IPS-20b (cell line): ENCODE results near the gene PRRC2B.

Experiments
- H3K27ac ChIP-seq: one replicate; pipeline ENCODE4 v1.5.1; 2013; ENCODE audit warnings: low read length
- H3K27me3 ChIP-seq: 2 replicates; pipeline ENCODE4 v1.6.1; 2013; ENCODE audit warnings: mild to moderate bottlenecking, low read length, inconsistent platforms; ENCODE audit not compliant: insufficient read depth
- H3K36me3 ChIP-seq: 2 replicates; pipeline ENCODE4 v1.6.1; 2013; ENCODE audit warnings: low read depth, mild to moderate bottlenecking, inconsistent platforms, low read length, moderate library complexity; ENCODE audit not compliant: insufficient read depth
- H3K4me1 ChIP-seq: 2 replicates; pipeline ENCODE4 v1.6.1; 2013; ENCODE audit warnings: mild to moderate bottlenecking, control low read depth, inconsistent platforms, low read length, moderate library complexity; ENCODE audit not compliant: insufficient read depth
- H3K4me3 ChIP-seq: 2 replicates; pipeline ENCODE4 v1.5.1; 2013; ENCODE audit warnings: mild to moderate bottlenecking, low read length, inconsistent platforms
- H3K9ac ChIP-seq: 2 replicates; pipeline ENCODE4 v1.6.1; 2013; ENCODE audit warnings: low read depth, mild to moderate bottlenecking, inconsistent platforms, low read length, moderate library complexity
- H3K9me3 ChIP-seq: 2 replicates; pipeline ENCODE4 v1.6.1; 2013; ENCODE audit warnings: mild to moderate bottlenecking, low read depth, low read length, inconsistent platforms; ENCODE audit not compliant: insufficient read depth

The PRRC2B gene

DNA sequence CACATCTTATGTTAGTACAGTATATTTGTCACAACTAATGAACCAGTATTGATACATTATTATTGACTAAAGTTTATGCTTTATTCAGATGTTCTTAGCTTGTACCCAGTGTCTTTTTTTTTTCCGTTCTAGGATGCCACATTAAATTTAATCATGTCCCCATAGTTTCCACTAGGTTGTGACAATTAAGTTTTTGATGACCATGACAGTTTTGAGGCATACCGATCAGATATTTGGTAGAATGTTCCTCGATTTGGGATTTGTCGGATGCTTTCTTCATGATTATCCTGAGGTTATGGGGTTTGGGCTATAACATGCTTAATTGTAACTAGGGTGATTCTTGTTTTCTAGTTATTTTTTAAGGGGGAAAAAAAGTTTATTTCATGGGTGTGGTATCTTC, 22.6 kb downstream of the PRRC2B start:
- Histone ChIP-seq H3K9ac (no peak overlapping the region), H3K27ac (no peak overlapping the region), H3K27me3 (no peaks in the 10 kb centered on the region), H3K36me3 (peaks cover 40% of the 10 kb centered on the region), H3K4me1 (peaks cover 46% of the 10 kb centered on the region), H3K4me3 (no peak overlapping the region), H3K9me3 (no peaks in the 10 kb centered on the region)

DNA sequence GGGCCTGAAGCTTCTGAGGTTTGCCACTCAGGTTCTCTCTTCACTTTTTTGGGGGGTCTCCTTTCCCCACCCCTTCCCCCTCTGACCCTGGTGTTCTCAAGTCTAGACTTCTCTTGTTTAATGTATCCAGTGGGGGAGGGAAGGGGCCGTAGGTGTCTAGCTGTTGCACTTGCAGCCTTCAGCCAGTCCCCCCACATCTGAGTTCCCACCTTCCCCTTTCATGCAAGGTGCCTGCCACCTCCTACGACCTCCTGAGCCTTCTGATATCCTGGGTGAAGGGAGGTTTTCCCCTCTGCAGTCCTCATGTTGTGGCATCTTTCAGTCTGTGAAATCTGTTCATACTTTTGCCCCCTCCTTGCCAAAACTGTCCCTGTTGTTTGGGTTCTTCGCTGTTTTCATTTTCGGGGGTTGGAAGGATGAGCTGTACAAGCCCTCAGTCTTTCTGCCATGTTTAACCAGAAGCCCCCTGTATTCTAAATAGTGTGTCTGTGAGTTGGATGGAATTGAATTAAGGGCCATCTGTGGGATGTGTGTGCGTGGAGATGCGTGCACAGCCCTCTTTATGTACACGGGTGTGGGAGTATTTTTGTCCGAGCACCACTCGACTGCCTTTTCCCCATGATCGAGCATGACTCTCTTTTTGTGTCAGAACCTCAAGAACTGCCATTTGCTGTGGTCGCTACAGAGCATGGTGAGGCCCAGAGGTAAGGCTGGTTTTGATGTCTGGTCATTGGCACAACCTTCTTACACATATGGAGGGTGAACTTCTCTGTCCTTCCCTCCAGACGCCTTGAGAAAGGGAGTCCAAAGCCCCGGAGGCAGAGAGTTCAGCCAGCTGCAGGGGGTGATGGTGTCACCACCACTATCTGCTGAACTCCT, 23.6 kb downstream of the PRRC2B start:
- Histone ChIP-seq H3K4me1 (peaks cover 49% of the 10 kb centered on the region), H3K4me3 (no peak overlapping the region)

DNA sequence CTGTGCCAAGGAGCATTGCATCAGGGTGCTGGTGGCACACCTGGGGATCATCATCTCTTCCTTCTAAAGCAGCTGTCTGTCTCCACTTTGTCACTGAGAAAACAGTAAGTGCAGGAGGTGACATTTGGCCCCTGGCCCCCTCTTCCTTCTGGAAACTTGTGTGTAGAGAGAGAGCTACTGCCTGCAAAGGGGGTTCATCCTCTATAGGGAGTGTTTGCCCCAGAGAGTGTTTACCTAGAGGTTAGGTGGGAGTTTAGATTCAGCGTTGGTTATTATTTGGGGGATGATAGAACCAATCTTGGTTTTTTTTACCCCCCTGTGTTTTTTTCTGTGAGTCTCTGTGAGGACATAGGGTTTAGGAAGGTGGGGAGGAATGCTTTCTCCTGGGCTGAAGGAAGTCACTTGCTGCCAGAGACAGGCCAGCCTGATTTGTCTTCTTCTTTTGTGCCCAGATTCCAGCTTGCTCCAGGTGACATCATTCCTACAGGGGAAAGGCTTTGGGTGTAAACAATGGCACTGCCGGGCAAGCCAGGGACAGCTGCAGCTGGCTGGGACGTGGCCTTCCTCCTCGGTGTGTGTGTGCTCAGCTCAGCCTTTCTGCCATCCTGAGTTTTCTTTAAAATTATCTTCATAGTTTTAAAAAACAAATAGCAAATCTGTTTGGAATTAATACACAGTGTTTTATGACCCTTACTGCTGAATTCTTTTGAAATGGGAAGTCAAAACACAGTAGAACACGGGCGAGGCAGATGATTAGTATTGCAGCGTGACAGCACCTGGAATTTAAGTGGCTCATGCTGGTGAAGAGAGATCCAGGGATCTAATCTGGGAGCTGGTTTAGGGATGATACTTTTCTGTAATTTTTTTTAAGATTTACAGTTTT, 24.5 kb downstream of the PRRC2B start:
- Histone ChIP-seq H3K4me1 (peaks cover 57% of the 10 kb centered on the region), H3K9ac (no peak overlapping the region; the same call in 1 of the 2 replicates), H3K9me3 (no peaks in the 10 kb centered on the region), H3K4me3 (no peak overlapping the region), H3K27ac (no peak overlapping the region), H3K27me3 (no peaks in the 10 kb centered on the region), H3K36me3 (peaks cover 36% of the 10 kb centered on the region)

More for the DNA sequence above, 23.6 kb downstream of the PRRC2B start:
- H3K36me3 ChIP-seq: peaks cover 40% of the 10 kb centered on the region
- H3K9me3 ChIP-seq: no peaks in the 10 kb centered on the region
- no peak overlapping the region for H3K27ac ChIP-seq
- no peaks in the 10 kb centered on the region for H3K27me3 ChIP-seq
- H3K9ac ChIP-seq: no peak overlapping the region

- H3K27me3 ChIP-seq: no peaks in the 10 kb centered on the region
- H3K9ac ChIP-seq: no peak overlapping the region
- no peak overlapping the region for H3K4me3 ChIP-seq
- H3K27ac ChIP-seq: no peak overlapping the region
- H3K4me1 ChIP-seq: peaks cover 61% of the 10 kb centered on the region
- H3K9me3 ChIP-seq: no peaks in the 10 kb centered on the region
- peaks cover 30% of the 10 kb centered on the region for H3K36me3 ChIP-seq
Measured at GRCh38 chr9:131419026-131419614, 25.2 kb downstream of the PRRC2B start.

DNA sequence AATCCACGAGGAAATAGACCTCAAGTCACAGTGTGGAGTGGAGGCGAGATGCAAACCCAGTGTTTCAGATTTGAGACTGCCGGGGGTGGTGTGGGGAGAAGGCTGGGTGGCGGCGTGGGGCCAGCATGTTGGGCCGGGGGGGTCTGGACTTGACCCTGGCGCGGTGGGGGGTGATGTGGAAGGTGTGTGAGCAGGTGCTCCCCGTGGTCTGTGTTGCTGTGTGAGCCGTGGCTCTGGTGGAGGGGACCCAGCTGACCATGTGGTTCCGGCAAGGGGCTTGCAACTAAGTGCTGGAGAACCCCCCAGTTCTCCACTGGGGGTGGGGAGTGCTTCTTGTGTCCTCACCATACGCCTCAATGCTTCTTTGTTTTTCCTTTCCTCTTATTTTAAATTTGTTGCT, 25.8 kb downstream of the PRRC2B start:
- no peak overlapping the region for H3K9ac ChIP-seq
- H3K4me3 ChIP-seq: no peak overlapping the region
- no peaks in the 10 kb centered on the region for H3K9me3 ChIP-seq
- H3K4me1 ChIP-seq: peaks cover 61% of the 10 kb centered on the region
- H3K27me3 ChIP-seq: no peaks in the 10 kb centered on the region
- no peak overlapping the region for H3K27ac ChIP-seq
- peaks cover 24% of the 10 kb centered on the region for H3K36me3 ChIP-seq

DNA sequence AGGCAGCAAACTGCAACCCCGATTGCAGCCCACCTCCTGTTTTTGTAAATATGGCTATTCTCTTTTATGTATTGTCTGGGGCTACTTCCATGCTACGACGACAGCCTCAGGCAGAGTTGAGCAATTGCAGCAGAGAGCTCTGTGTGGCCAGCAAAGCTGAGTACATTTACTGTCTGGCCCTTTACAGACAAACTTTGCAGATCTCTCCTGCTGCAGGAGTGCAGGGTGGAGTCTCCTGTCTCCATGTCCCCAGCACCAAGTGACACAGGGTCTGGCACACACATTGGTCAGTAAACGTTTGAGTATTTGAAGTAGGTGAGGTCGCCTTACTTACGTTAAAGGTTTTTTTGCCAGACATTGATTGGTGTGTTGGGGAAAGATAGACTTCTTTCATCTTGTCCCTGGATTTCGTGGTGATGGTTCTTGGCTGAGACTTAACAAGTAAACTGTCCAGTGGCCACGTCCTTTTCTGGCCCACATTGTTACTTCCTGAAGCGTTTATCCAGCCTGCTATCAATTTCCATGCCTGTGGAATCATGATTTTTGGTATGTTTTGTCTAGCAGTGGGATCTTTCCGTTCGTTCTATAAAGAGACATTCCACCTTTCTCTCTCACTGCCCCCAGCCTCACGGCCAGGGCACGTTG, 27.2 kb downstream of the PRRC2B start:
- Histone ChIP-seq H3K4me3 (no peak overlapping the region), H3K9ac (no peak overlapping the region), H3K36me3 (peaks cover 22% of the 10 kb centered on the region; the same call in 1 of the 2 replicates), H3K9me3 (no peaks in the 10 kb centered on the region), H3K27ac (no peak overlapping the region), H3K4me1 (peaks cover 61% of the 10 kb centered on the region), H3K27me3 (no peaks in the 10 kb centered on the region)

DNA sequence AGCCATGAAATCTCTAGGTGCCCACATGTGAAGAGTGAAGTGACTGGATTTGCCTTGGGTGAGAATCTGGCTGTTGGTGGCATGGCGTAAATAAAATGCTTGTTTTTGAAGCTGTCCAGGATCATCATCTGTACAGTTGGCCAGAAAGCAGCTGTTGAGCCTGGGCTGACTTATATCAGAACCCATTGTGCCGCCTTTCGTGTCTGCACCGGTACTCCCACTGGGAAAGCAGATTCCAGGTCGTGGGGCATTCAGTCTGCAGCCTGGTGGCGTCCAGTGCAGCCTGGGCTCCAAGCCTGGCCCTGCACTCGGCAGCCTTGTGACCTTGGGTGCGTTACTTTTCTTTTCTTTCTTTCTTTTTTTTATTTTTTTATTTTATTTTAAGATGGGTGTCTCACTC, 27.8 kb downstream of the PRRC2B start:
- Histone ChIP-seq H3K4me1 (peaks cover 57% of the 10 kb centered on the region), H3K36me3 (peaks cover 27% of the 10 kb centered on the region; the same call in 1 of the 2 replicates), H3K9me3 (no peaks in the 10 kb centered on the region), H3K9ac (no peak overlapping the region), H3K27ac (no peak overlapping the region), H3K4me3 (no peak overlapping the region), H3K27me3 (no peaks in the 10 kb centered on the region)

DNA sequence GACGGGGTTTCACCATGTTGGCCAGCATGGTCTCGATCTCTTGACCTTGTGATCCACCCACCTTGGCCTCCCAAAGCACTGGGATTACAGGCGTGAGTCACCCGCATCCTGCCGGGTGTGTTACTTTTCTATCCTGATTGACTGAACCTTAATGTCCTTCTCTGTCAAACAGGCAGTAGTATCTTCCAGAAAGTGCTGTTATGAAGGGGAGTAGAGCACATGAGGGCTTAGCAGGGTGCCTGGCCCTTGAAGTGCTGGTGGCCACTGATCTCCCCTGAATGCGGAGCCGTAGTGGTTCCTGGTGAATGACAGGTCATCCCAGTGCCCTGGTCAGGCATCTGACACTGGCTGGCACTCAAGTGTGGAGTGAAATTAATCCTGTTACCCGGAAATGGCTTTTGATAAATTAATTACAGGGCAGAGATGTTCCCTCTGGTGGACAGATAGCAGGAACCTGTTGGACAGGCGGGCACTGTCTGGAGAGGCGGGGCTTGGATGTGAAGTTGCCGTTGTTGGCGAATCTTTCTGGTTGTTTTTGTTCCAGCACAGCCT, 28.4 kb downstream of the PRRC2B start:
- Histone ChIP-seq H3K4me3 (no peak overlapping the region), H3K4me1 (peaks cover 51% of the 10 kb centered on the region), H3K27ac (no peak overlapping the region), H3K9ac (no peak overlapping the region), H3K9me3 (no peaks in the 10 kb centered on the region), H3K27me3 (no peaks in the 10 kb centered on the region), H3K36me3 (peaks cover 25% of the 10 kb centered on the region; the same call in 1 of the 2 replicates)

GRCh38 chr9:131423171-131423581, 29.3 kb downstream of the PRRC2B start:
- H3K4me3 ChIP-seq: 0 out of 2 replicates have a peak overlapping the region, but pooled peaks have one; percentile 9
- no peak overlapping the region for H3K9ac ChIP-seq
- peaks cover 42% of the 10 kb centered on the region for H3K4me1 ChIP-seq

GRCh38 chr9:131426545-131426944, 32.7 kb downstream of the PRRC2B start:
- no peaks in the 10 kb centered on the region for H3K9me3 ChIP-seq
- H3K36me3 ChIP-seq: peaks cover 21% of the 10 kb centered on the region
- no peak overlapping the region for H3K4me3 ChIP-seq
- no peak overlapping the region for H3K9ac ChIP-seq
- no peak overlapping the region for H3K27ac ChIP-seq
- no peaks in the 10 kb centered on the region for H3K27me3 ChIP-seq
- H3K4me1 ChIP-seq: peaks cover 28% of the 10 kb centered on the region

More at GRCh38 chr9:131423171-131423581, 29.3 kb downstream of the PRRC2B start:
- Histone ChIP-seq H3K36me3 (peaks cover 17% of the 10 kb centered on the region; the same call in 1 of the 2 replicates), H3K27ac (no peak overlapping the region), H3K27me3 (no peaks in the 10 kb centered on the region), H3K9me3 (no peaks in the 10 kb centered on the region)
